GM12865 (cell line): Measurements from ENCODE around the gene RB1.

Experiments
- DNase-seq: peaks from one replicate; pipeline ENCODE4 v3.0.0; 2010; ENCODE audit warnings: low read depth
- H3K4me3 ChIP-seq: 2 replicates; pipeline ENCODE4 v1.5.1; 2011; ENCODE audit warnings: mild to moderate bottlenecking, low read depth, low read length, control low read depth
- CTCF ChIP-seq: IDR thresholded peaks from 2 replicates; pipeline ENCODE4 v1.5.1; 2011; ENCODE audit warnings: low read length, control low read depth, low read depth, inconsistent platforms; ENCODE audit not compliant: insufficient read depth; ENCODE audit errors: missing control alignments

Gene RB1

GRCh38 chr13:48296528-48296927 lies 7.0 kb upstream of the RB1 start:
- no peak overlapping the region for H3K4me3 ChIP-seq
- peak; percentile 38 for DNase-seq
- no peak for TF ChIP-seq CTCF

- DNase-seq: no peak
- no peak overlapping the region for H3K4me3 ChIP-seq
- no peak for TF ChIP-seq CTCF
Measured at GRCh38 chr13:48297131-48297786, 6.3 kb upstream of the RB1 start.

GRCh38 chr13:48299591-48299990 lies 4.0 kb upstream of the RB1 start:
- H3K4me3 ChIP-seq: no peak overlapping the region
- no peak for TF ChIP-seq CTCF
- no peak for DNase-seq

- TF ChIP-seq CTCF: no peak
- DNase-seq: no peak
- peak overlapping the region; percentile 83 for H3K4me3 ChIP-seq
Measured at GRCh38 chr13:48302871-48303358, 636 bp upstream of the RB1 start.

GRCh38 chr13:48304143-48304876 lies 759 bp downstream of the RB1 start:
- H3K4me3 ChIP-seq: peak overlapping the region; percentile 83
- TF ChIP-seq CTCF: no peak
- peak; percentile 93 for DNase-seq

GRCh38 chr13:48311223-48311622 lies 7.7 kb downstream of the RB1 start:
- H3K4me3 ChIP-seq: no peak overlapping the region
- TF ChIP-seq CTCF: no peak
- no peak for DNase-seq
